Duodenal mucosa (tissue), 2 donors: Measurements from ENCODE around the gene NAA80.

Experiments
- H3K27ac ChIP-seq: one replicate; pipeline ENCODE4 v1.7.0; 2013; ENCODE audit warnings: low read depth, low read length
- H3K27me3 ChIP-seq, 2 donors: one replicate each; pipeline ENCODE4 v1.7.0; 2013; ENCODE audit warnings: low read length in 2 of 2, control low read depth in 1 of 2; ENCODE audit not compliant: insufficient read depth in 2 of 2, control insufficient read depth in 1 of 2
- H3K36me3 ChIP-seq, 2 donors: one replicate each; pipeline ENCODE4 v1.7.0; 2013; ENCODE audit warnings: low read length in 2 of 2, control low read depth in 1 of 2; ENCODE audit not compliant: insufficient read depth in 2 of 2, control insufficient read depth in 1 of 2
- H3K4me1 ChIP-seq, 2 donors: one replicate each; pipeline ENCODE4 v1.7.0; 2013; ENCODE audit warnings: low read length in 2 of 2, control low read depth in 1 of 2; ENCODE audit not compliant: insufficient read depth in 2 of 2, control insufficient read depth in 1 of 2
- H3K4me3 ChIP-seq, 2 donors: one replicate each; pipeline ENCODE4 v1.7.0; 2013; ENCODE audit warnings: low read length in 2 of 2, low read depth in 1 of 2
- H3K9ac ChIP-seq, 2 donors: one replicate each; pipeline ENCODE4 v1.7.0; 2013; ENCODE audit warnings: low read length in 2 of 2, low read depth in 1 of 2
- H3K9me3 ChIP-seq, 2 donors: one replicate each; pipeline ENCODE4 v1.7.0; 2013; ENCODE audit warnings: low read length in 2 of 2, control low read depth in 1 of 2; ENCODE audit not compliant: control insufficient read depth in 1 of 2

The NAA80 gene

DNA sequence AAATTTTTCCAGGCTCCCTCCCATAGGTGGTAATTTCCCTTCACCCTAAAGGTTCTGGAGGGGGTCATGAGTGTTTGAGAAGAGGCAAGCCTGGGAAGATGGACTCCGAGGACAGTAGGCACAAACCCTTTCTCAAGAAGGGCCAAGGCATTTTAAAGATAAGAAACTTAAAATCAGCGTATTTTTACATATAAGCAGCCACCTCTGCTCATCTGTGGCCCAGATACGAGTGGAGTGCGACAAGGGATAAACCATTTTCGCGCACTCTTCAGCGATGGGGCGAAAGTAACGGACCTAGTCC is 40.9 kb upstream of the NAA80 start:
- H3K36me3 ChIP-seq = no peaks in the 10 kb centered on the region
- peaks cover 29 to 52% of the 10 kb centered on the region in 2 donors for H3K4me1 ChIP-seq
- H3K9ac ChIP-seq = peak overlapping the region; percentile 69 to 77
- H3K4me3 ChIP-seq = peak overlapping the region; percentile 66 to 78
- no peaks in the 10 kb centered on the region for H3K27me3 ChIP-seq
- peak overlapping the region; percentile 75 for H3K27ac ChIP-seq
- H3K9me3 ChIP-seq = no peaks in the 10 kb centered on the region

DNA sequence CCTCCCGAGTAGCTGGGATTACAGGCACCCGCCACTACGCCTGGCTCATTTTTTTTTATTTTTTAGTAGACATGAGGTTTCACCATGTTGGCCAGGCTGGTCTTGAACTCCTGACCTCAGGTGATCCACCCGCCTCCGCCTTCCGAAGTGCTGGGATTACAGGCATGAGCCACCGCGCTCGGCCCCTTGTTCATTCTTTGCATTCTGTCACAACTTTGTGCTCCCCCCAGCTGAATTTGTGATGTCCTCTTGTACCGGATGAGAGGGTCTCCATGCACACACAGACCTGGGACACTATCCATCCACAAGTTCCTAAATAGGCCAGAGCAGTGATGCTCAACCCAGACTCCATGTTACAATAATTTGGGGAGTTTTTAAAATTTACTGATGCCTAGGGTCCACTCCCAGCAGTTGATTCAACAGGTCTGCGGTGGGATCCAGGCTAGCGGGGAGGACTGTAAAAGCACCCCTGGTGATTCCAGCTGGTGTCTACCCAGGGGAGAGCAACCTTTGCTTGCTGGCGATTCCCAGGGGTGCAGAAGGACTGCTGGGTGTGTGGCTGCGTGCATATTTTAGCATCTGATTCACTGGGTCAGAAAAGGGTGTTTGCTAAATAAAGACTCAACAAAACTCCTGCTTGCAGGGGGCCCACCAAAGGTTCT is 40.4 kb upstream of the NAA80 start:
- peaks cover 30 to 52% of the 10 kb centered on the region in 2 donors for H3K4me1 ChIP-seq

DNA sequence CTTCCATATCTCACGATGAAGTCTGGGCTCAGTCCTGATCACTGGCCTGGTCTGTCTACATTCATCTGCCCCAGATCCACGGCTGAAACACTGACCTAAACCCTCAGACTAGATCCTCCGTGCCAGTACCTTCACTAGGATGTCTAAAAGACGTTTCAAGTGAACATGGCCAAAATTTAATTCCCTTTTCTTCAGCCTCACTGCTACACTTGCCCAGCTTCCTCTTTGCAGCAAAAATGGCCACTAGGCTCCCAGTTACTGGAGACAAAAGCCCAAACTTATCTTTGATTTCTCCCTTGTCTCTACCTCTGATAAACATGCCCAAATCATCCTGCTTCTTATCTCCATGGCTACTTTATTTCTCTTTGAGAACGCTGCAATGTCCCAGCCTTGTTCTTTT is 39.8 kb upstream of the NAA80 start:
- H3K9me3 ChIP-seq = no peaks in the 10 kb centered on the region
- peak overlapping the region; percentile 3 for H3K27ac ChIP-seq
- H3K9ac ChIP-seq = peak overlapping the region; percentile 67 to 95
- peaks cover 0 to 4% of the 10 kb centered on the region in 2 donors for H3K36me3 ChIP-seq
- peaks cover 35 to 58% of the 10 kb centered on the region in 2 donors for H3K4me1 ChIP-seq
- no peaks in the 10 kb centered on the region for H3K27me3 ChIP-seq
- peak overlapping the region; percentile 21 to 81 for H3K4me3 ChIP-seq

More for the DNA sequence above, 40.4 kb upstream of the NAA80 start:
- Histone ChIP-seq H3K4me3 (peak overlapping the region; percentile 66 to 78), H3K9me3 (no peaks in the 10 kb centered on the region), H3K36me3 (peaks cover 0 to under 1% of the 10 kb centered on the region in 2 donors), H3K9ac (peak overlapping the region; percentile 69 to 77), H3K27me3 (no peaks in the 10 kb centered on the region), H3K27ac (peak overlapping the region; percentile 75)

DNA sequence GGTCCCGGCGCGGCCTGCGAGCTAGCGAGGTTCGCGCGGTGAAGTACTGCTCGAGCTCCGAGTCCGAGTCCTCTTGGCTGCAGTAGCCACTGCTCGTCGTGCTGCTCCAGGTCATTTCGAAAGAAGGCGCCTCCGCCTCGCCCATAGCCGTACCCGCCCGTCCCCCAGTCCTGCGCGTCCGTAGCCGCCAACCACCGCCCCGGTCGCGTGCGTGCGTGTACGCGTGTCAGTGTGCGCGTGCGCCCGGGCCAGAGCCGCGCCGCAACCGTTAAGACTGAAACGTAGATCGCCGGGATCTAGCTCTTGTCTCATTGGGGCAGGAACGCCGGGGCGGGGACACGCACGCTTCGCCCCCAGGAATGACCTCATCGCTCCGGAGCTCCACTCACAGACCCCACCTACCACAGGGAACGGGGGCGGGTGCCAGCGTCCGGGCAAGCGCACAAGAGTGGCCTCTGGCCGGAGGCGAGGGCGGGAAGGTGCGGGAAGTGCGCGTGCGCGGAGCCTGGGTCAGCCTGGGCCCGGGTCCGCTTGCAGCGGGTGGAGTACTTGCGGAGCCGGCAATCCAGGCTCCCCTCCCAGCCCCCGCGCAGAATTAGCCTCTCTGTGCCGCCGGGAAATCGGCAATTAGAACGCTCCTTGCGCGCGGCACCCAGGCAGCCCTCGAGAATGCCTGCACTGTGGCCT is 38.1 kb upstream of the NAA80 start:
- H3K27me3 ChIP-seq = no peaks in the 10 kb centered on the region
- H3K9me3 ChIP-seq = no peaks in the 10 kb centered on the region
- H3K9ac ChIP-seq = peak overlapping the region; percentile 88 to 95
- H3K27ac ChIP-seq = peak overlapping the region; percentile 98
- peaks cover 0 to 11% of the 10 kb centered on the region in 2 donors for H3K36me3 ChIP-seq
- H3K4me1 ChIP-seq = peaks cover 37 to 63% of the 10 kb centered on the region in 2 donors
- H3K4me3 ChIP-seq = peak overlapping the region; percentile 74 to 81

DNA sequence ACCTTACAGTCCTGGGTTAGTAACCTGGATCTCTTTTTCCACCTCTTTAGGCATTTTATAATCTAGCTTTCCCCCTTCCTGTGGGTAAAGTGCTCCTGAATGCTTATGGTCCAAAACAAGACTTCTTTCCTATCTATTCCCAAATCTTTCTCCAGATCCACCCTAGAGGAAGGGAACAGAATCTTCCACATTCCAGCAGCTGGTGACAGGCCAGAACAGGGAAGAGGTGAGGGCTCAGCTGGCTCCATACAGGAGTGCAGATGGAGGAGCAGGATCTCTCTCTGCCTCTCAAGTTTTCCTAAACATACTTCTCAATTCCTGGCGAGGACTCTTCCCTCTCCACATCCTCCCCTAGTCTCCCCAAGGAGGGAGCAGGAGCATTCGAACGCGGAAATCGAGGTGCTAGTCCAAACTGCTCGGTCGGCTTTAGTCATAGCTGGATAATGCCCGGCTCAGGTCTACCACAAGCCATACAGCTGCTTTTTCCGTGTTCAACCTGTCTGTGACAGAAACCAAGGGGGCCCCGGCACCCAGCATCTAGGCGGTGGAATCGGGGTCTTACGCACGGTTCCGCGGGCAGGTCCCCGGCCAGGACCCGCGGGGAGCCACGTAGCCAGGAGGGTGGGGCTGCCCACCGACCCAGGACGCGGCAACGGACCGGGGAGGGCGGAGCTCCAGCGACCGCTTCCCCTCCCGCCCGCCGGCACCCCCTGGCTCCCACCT is 37.4 kb upstream of the NAA80 start:
- H3K4me1 ChIP-seq = peaks cover 37 to 63% of the 10 kb centered on the region in 2 donors

DNA sequence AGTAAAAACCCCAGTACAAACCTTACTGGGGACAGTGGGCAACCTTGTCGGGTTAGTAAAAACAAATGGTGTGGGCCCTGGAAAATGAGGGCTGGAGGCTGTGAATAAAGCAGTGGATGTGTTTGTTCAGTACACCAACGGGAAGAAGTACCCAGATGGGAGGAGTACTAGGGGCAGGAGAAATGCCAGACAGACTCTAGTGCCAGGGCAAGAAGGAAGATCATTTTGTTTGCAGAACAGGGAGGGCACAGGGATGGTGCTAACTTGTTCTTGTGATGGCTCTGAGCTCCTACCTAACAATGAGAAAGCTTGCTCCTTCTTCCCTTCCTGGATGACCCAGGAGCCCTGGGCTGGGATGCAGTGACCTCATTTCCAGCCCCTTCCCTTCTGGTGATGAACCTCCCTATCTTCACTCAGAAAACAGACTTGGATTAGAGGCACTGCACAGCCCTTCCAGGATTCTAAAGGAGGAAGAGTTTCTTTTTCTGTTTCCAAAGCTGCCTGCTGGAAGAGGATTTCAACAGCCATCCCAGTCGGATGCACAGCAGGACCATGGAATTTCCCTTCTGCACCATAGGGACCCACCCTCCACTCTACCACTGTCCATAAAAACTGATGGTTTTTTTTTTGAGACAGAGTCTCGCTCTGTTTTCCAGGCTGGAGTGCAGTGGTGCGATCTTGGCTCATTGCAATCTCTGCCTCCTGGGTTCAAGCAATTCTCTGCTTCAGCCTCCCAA is 35.3 kb upstream of the NAA80 start:
- H3K9ac ChIP-seq = peak overlapping the region; percentile 5 to 38
- peaks cover 23 to 45% of the 10 kb centered on the region in 2 donors for H3K4me1 ChIP-seq
- H3K4me3 ChIP-seq = no peak overlapping the region
- peak overlapping the region; percentile 26 for H3K27ac ChIP-seq
- H3K9me3 ChIP-seq = no peaks in the 10 kb centered on the region
- peaks cover 25 to 38% of the 10 kb centered on the region in 2 donors for H3K36me3 ChIP-seq
- no peaks in the 10 kb centered on the region for H3K27me3 ChIP-seq

More for the DNA sequence above, 37.4 kb upstream of the NAA80 start:
- no peaks in the 10 kb centered on the region for H3K27me3 ChIP-seq
- peaks cover 4 to 18% of the 10 kb centered on the region in 2 donors for H3K36me3 ChIP-seq
- peak overlapping the region; percentile 98 for H3K27ac ChIP-seq
- H3K4me3 ChIP-seq = peak overlapping the region; percentile 74 to 81
- H3K9ac ChIP-seq = peak overlapping the region; percentile 88 to 95
- no peaks in the 10 kb centered on the region for H3K9me3 ChIP-seq

DNA sequence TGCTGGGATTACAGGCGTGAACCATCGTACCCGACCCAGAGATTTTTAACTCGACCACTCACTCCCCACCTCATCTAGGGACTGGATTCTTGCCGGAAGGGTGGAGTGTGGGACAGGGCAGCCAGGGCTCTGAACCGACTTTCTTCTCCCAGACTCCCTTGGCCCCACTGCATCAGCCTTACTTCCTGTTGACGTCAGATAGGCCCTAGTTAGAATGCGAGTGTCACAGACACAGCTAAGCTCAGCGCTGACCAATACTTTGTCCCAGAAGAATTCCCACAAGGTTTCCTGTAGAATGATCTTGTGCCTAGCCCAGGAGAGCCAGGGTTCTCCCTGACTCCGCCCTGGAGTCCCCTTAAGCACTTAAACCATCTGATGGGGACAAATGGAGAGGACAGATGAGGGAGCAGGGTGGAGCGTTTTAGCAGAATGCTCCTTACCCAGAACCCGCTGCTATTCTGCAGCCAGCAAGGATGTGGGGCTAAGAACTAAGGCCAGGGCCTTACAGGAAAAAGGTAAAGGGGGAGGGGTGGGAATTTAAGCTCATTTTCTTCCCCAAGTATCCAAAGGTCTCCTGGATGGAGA is 34.6 kb upstream of the NAA80 start:
- no peak overlapping the region for H3K4me3 ChIP-seq
- H3K27ac ChIP-seq = peak overlapping the region; percentile 26
- H3K4me1 ChIP-seq = peaks cover 23 to 44% of the 10 kb centered on the region in 2 donors
- no peaks in the 10 kb centered on the region for H3K9me3 ChIP-seq
- peaks cover 25 to 41% of the 10 kb centered on the region in 2 donors for H3K36me3 ChIP-seq
- peak overlapping the region; percentile 5 to 38 for H3K9ac ChIP-seq
- no peaks in the 10 kb centered on the region for H3K27me3 ChIP-seq

DNA sequence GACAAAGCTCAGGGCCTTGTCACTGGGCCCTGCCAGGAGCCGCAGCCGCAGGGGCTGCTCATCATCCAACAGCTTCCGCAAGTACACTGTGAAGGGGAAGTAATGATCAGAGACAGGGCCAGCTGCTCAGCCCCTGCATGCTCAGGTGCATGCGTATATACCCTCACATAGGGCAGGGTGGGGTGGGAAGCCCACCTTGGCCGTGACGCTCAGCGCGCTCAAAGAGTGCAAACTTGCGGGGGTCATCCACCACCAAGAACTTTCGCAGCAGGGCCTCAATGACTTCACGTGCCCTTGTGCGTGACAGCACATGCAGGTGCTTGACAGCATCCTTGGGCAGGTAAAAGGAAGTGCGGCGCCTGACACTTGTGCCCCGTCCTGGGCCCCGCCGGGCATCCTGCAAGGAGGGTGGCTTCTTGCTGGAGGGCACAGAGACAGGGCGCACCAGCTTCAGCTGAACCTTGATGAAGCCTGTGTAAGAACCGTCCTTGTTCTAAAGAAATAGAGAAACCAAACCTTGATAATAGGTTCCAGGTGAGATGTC is 32.2 kb upstream of the NAA80 start:
- H3K9ac ChIP-seq = no peak overlapping the region
- H3K36me3 ChIP-seq = peaks cover 25 to 41% of the 10 kb centered on the region in 2 donors
- H3K4me1 ChIP-seq = peaks cover 29 to 50% of the 10 kb centered on the region in 2 donors
- H3K27ac ChIP-seq = no peak overlapping the region
- no peaks in the 10 kb centered on the region for H3K9me3 ChIP-seq
- H3K4me3 ChIP-seq = no peak overlapping the region
- no peaks in the 10 kb centered on the region for H3K27me3 ChIP-seq

DNA sequence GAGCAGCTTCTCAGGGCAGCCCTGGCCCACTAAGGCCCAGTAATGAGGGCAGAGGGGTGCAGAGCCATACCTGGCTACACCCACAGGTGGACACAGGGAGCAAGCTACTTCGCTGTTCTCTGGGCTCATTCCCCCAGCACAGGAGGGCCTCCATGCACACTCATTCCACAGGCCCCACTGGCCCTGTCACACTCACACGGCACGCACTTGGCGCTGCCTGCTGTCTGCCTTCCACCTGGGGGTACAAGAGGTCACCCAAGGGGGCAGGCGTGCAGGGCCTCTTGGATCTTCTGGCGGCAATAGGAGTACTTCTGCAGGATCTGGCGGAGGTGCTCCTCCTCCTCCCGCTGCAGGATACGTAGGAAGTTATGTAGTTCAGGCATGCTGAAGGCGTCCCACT is 31.1 kb upstream of the NAA80 start:
- no peak overlapping the region for H3K9ac ChIP-seq
- peaks cover 22 to 39% of the 10 kb centered on the region in 2 donors for H3K4me1 ChIP-seq
- no peaks in the 10 kb centered on the region for H3K27me3 ChIP-seq
- H3K9me3 ChIP-seq = no peaks in the 10 kb centered on the region
- H3K36me3 ChIP-seq = peaks cover 28 to 52% of the 10 kb centered on the region in 2 donors
- H3K4me3 ChIP-seq = no peak overlapping the region
- no peak overlapping the region for H3K27ac ChIP-seq
